MV-4-11 (cell line): ENCODE results near the gene PPAN.

Experiments used
- DNase-seq: peaks from one replicate; lab custom pipeline; 2025; lab: John Stamatoyannopoulos, UW

PPAN gene

DNA sequence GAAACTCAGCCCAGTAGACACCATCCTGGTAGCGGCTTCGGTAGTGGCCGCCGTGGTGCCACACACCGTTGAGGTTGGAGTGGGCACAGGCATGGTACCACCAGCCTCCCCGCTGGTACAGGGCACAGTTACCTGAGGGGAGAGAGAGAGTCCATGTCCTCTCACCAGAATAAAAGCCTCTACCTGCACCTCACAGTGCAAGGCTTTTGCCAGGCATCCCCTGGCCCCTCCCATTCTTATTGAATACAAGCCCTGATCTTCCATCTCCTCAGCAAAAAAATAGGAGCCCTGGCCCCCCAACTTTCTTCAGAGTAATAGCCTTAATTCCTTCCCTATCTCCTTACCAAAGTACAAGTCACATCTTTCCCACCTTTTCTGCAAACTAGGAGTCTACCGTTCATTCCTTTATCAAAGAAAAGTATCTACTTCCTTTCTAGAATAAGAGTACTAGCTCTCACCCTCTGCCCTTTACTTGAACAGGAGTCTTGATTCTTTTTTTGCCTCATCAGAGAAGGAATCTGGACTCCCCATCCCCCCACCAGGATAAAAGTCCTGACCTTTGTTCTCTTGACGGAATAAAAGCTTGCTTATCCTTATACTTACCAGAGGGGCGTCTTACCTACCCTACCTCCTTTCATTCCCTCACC is 13.4 kb upstream of the PPAN start:
- no peak for DNase-seq

DNA sequence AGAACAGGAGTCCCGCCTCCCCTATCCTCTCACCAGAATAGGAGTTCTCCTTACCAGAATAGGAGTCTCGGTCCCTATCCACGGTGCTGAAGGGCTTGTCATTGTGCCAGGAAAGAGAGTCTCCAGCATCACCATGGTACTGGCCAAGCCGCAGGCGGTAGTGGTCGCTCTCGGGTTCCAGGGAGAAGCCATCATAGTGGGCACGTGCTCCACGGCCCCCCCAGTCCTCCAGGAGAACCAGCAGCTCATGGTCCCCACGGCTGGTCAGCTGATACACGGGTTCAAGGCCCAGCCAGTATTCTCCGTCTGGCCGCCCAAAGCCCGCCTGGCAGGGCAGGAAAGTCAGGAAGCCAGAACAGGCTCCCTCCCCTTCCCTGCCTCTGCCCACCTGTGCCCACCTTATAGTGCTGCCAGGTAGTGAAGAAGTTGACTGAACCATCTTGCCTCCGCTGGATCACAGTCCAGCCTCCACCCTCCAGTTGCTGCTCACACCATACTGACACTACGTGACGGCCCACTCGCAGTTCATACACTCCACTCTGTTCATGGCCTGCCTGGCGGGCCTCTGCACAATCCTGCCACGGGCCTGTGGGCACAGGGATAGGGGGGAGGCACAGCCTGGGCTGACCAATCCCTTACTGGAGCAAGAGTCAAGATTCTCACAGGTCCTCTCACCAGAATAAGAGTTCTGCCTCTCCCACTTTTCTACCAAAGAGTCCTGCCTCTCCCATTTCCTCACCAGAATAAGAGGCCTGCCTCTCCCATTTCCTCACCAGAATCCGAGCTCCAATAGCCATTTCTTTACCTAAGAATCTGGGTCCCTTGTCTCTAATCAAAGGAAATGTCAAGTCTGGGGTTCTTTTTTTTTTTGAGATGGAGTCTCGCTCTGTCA is 12.6 kb upstream of the PPAN start:
- no peak for DNase-seq

DNA sequence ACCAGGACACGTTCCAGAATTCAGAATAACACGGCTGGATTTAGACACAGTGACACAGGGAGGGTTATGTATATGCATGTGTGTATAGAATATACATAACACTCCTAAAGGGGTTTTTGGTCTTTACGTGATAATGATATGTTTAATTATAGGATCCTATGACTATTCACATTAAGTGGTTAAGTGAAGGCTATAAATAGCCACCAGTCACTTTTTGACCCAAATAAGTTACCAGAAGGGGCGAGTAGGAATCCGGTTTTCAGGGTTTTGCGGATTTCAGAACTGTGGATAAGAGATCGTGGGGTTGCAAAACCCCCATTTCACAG is 10.6 kb upstream of the PPAN start:
- DNase-seq: no peak

DNA sequence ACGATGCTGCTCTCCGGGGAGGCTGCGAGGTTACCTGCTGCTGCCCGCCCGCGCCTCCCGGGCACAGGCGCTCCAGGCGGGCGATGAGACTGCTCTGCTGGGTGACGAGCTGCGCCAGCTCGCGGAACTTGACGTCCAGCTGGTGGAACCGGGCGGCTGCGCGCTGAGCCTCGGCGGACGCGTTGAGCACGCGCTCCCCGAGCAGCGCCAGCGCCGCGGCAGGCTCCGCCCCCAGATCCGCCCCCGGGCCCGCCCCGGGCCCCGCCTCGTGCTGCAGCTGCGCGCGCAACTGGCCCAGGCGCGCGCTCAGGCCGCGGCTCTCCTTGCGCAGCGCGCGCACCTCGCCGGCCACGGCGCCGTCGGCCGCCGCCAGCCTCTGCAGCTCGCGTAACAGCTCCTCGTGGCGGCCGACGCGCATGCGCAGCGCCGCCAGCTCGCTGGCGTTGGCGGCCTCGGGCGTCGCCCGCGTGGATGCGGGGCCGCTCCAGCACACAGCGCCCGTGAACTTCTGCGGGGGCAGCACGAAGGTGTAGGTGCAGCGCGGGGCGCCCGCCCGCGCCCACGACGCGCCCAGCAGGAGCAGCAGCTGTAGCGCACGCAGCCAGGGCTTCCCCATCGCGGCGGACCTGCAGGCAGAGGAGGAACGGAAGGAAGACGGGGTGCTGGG is 10.1 kb upstream of the PPAN start:
- DNase-seq: peak; percentile 92

DNA sequence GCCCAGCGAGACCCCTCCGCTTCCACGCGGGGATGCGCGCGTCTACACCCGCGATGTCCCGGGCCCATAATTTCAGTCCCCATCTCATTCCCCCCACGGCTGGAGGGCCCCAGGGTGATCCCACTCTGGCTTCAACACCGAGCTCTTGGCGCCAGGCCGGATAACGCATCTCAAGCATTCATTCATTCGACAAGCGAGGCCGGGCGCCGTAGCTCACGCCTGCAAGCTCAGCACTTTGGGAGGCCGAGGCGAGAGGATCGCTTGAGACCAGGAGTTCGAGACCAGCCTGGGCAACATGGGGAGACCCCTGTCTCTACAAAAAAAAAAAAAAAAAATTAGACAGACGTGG is 9.6 kb upstream of the PPAN start:
- DNase-seq: no peak

DNA sequence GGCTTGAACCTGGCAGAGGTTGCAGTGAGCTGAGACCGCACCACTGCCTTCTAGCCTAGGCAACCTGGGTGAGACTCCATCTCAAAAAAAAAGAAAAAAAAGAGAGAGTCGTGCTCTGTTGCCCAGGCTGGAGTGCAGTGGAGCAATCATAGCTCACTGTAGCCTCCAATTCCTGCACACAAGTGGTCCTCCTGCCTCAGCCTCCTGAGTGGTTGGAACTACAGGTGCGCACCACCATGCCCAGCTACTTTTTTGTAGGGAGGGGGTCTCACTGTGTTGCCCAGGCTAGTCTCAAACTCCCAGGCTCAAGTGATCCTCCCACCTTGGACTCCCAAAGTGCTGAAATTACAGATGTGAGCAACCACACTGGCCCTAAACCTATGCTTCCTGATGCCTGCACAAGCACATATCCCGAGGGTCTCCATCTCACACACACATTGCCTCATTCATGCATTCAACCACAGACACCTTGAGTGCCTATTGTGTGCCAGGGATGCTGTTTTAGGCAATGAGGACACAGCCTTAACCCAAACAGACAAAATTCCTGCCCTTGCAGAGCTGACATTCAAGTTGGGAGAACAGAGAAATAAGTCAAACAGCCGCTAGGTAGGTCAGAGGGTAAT is 5.9 kb upstream of the PPAN start:
- DNase-seq: no peak

DNA sequence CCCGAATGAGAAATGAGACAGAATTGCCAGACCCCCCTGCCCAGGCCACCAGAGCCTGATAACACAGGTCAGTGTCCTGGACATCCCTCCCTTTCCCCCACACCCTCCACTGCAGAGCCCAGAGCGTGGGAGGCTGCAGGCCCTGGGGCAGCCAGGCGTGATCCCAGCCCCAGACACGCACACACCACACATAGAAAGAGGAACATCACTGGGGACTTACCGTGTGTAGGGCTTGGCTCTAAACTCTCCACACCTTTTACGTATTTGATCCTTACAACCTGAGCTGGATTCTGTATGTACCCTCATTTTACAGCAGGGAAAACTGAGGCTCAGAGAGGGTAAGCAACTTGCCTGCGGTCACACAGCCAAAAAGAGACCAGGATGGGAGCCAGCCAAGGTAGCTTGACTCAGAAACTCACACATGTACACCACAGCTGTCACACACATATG is 3.4 kb upstream of the PPAN start:
- DNase-seq: peak; percentile 70

DNA sequence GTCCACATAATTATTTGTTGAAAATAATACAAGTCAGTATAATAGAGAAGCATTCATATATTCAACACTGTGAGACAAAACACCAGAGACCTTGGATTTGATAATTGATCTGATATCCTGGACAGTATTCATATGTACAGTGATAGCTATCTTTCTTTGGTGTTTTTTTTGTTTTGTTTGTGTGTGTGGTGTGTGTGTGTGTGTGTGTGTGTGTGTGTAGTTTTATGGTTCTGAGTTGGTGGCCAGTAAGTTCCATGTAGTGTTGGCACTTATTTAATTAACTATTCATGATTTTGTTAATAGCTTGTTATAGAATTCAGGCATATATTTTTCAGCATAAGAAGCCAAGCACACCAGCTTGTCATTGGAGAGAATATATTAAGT is 2.0 kb upstream of the PPAN start:
- DNase-seq: no peak

DNA sequence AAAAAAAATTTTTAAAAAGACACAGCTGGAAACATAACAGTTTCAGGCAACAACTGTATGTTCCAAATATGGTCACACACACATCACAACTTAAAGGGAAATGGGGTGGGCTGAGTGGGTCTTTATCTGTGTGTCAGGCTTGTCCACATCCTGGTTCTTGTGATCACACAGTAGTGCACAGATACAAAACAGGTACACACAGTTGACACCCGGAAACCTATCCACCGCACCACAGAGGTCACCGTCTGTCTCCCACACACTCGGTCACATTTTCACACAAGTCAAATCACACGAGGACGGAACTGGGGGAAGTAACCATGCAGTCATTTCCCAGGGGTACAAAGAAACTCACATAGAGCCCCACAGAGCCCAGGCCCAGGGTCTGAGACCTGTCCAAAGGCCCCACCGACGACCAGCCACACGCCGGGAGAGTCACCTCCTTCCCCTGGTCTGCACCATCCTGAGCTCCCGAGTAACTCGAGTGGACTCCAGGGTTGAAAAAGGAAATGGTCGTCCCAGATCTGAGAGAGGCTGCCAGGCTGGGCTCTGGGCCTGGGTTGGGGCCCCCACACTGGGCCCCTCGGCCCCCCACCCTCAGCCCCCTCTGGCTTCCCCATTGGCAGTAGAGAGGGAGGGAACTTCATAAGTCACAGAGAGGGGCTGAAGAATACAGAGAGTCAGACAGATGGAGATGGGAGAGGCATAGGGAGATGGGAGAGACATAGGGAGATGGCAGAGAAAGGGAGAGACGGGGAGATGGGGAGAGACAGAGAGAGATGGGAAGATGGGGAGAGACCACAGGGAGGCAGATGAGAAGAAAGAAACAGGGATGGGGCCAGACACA is 1.3 kb upstream of the PPAN start:
- no peak for DNase-seq

DNA sequence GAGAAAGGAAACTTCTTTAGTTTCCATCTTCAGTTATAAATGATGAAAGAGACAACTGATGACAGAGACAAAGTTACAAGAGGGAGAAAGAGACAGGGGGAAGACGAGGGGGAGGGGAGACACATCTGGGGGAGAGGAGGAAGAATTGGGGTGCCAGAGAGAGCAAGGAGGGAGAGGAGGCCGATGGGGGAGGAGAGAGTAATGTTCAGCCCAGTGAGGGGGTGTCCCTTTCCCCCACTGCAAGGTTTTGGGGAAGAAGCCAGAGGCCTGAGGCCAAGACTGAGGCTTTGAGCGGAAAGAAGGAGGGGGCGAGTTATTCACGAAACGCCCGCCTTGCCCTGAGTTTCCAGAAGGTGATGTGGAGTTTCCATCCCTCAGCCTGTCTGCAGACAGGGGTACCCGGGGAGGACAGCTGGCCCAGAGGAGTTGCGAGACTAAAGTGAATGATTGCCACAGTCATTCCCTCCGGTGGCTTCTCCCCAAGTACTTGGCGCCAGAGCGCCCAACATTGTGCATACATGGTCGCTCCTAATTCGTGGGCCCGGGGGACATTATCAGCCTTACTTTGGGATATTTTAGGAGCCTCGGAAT is 558 bp upstream of the PPAN start:
- DNase-seq: peak; percentile 66

DNA sequence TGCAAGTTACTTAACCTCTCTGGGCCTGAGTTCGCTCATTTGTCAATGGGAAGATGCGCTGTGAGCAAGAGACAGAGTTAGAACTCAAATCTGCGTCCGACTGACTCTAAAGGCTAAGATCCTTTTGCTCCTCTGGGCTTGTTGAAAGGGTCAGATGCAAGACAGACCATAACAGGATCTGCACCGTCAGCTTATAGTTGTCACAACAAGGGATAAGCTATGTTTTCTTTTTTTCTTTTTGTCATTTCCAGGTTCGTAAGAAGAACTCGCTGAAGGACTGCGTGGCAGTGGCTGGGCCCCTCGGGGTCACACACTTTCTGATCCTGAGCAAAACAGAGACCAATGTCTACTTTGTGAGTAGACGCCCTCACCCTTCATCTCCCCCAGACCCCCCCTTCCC is 1.1 kb downstream of the PPAN start:
- no peak for DNase-seq

DNA sequence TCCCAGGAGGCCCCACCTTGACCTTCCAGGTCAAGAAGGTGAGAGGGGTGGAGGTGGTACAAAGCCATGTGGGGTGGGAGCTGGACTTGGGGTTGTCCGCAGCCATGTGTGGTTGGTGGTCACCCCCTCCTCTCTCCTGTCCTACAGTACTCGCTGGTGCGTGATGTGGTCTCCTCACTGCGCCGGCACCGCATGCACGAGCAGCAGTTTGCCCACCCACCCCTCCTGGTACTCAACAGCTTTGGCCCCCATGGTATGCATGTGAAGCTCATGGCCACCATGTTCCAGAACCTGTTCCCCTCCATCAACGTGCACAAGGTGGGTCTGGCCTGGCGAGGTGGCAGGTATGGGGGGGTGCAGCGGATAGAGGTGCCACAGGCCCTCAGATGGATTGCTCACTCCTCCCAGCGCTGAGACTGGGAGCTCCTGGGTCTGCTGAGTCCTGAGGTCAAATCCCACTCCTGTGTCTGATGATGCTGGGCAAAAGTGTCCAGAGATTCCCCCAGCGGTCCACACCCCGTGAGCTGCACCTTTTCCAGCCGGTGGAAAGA is 1.7 kb downstream of the PPAN start:
- no peak for DNase-seq

DNA sequence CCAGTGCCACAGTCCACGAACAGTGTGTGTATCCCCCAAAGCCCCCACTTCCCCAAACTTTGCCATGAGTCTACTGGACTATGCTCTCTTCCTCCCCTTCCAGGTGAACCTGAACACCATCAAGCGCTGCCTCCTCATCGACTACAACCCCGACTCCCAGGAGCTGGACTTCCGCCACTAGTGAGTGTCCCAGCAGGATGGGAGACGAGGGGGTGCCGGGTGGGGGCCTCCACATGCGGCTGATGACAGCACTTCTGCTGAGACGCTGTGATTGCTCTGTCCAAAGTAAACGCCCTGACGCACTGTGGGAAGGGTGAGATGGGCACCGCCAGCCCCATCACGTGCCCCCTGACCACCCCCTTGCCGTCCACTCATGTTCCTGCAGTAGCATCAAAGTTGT is 3.4 kb downstream of the PPAN start:
- DNase-seq: no peak

DNA sequence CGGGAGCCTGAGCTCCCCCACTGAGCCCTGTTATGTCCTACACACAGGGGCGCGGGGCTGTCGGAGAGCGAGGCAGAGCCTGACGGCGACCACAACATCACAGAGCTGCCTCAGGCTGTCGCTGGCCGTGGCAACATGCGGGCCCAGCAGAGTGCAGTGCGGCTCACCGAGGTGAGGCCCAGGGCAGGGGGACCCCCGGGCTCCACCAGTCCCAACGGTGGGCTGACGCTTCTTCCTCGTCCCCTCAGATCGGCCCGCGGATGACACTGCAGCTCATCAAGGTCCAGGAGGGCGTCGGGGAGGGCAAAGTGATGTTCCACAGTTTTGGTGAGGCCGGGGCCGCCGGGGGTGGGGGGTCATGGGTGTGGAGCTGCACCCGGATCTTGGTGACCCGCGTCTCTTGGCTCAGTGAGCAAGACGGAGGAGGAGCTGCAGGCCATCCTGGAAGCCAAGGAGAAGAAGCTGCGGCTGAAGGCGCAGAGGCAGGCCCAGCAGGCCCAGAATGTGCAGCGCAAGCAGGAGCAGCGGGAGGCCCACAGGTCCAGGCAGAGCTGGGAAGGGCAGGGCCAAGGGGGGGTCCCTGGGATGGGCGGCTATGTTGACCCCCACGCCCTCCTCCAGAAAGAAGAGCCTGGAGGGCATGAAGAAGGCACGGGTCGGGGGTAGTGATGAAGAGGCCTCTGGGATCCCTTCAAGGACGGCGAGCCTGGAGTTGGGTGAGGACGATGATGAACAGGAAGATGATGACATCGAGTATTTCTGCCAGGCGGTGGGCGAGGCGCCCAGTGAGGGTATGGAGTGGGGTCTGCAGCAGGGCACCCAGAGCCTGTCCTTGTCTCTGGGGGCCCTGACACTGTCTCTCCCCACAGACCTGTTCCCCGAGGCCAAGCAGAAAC is 4.2 kb downstream of the PPAN start:
- no peak for DNase-seq

DNA sequence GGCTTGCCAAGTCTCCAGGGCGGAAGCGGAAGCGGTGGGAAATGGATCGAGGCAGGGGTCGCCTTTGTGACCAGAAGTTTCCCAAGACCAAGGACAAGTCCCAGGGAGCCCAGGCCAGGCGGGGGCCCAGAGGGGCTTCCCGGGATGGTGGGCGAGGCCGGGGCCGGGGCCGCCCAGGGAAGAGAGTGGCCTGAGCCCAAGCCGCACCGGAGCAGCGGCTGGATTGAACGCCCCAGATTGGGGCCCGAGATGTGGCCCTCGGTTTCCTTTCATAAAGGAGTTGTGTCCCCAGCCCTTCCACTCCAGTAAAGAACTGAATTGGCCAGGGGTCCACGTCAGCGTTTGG is 4.8 kb downstream of the PPAN start:
- DNase-seq: no peak

DNA sequence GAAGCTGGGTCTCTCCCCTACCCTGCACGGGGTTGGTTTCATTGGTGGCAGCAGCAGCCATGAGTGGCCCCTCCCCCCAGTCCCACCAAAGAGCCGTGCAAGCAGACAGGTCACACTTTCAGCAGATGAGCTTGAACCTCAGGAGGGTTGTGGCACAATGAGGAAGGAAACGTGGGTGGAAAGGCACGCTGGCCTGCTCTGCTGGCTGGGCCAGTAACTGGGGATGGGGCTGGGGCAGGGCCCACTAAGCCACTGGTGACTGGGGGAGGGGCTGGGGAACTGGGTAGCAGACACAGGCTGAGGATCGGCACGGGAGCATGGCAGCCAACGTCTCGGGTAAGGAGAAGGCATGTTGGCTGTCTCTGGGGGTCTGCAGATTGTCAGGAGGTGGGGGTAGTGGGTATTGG is 5.2 kb downstream of the PPAN start, which contains the start of gene P2RY11:
P2RY11 (plus strand) TSS at position 289 of the 407 bp plus-strand sequence; CDS start at position 318, 29 bp downstream.
- DNase-seq: peak; percentile 50

DNA sequence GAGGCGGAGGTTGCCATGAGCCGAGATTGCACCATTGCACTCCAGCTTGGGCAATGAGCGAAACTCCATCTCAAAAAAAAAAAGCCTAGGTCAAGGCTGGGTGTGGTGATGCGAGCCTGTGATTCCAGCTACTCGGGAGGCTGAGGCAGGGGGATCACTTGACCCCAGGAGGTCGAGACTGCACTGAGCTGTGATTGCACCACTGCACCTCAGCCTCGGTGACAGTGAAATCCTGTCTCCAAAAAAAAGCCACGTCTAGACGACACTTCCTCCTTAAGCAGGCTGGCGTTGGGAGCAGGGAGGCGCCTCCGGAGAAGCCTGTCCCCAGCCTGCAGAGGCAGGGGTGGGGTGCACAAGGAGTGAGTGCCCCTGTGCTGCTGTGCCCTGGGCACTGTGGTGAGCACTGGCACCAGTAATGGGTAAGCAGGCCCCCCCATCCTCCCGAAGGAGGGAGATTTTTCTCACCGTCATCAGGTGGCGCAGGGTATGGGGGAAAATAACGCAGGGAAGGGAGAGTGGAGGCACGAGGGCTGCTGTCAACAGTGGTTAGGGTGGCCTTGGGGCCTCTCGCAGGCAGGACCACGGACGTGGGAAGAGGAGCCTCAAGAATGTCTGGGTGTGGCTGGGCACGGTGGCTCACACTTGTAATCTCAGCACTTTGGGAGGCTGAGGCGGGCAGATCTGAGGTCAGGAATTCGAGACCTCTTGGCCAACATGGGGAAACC is 6.0 kb downstream of the PPAN start:
- DNase-seq: peak; percentile 67

DNA sequence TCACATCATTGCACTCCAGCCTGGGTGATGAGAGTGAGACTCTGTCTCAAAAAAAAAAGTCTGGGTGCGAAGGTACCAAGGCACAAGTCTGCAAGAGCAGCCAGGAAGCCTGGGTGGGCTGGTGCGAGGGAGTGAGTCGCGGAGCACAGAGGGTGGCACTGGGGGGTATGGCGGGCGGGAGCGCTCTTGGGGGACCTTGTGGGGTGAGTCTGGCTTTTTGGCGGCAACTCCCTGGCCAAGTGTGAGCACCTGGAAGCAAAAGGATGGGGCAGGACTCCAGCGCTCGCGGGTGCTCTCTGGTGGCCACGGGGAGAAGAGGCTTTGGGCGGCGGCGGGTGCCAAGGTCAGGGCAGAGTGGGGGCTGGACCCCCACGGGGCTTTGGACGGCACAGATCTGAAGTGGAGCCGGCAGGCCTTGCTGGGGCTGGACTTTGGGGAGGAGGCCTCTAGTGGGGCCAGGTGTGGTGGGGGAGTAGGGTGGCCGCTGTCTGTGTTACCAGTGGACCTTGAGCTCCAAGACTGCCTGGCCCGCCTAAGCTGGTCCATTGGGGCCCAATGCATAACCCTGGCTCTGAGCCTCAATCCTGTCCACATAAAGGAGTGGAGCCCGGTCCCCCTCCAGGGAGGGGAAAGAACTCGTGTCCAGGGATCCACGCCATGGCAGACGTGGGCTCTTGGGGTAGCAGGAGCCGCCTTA is 6.9 kb downstream of the PPAN start:
- DNase-seq: peak; percentile 36

DNA sequence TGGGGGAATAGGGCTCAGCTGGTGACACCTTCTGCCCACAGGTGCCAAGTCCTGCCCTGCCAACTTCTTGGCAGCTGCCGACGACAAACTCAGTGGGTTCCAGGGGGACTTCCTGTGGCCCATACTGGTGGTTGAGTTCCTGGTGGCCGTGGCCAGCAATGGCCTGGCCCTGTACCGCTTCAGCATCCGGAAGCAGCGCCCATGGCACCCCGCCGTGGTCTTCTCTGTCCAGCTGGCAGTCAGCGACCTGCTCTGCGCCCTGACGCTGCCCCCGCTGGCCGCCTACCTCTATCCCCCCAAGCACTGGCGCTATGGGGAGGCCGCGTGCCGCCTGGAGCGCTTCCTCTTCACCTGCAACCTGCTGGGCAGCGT is 7.4 kb downstream of the PPAN start:
- no peak for DNase-seq
